T-helper 1 cell treated with Interleukin-12 subunit alpha and Interleukin-12 subunit beta and Interleukin-4 antibody, amounts not matched to agents 30 μg/mL and 1 μg/mL, for 36 hours (primary cell): Measurements from ENCODE around the gene TLDC2.
"Not testable (repeated sequence)": the region's sequence is repeated elsewhere in the genome, so short reads cannot be mapped to it uniquely, and the experiment has no call there.

Experiments
- H3K27ac Mint-ChIP-seq: one replicate; pipeline ENCODE4 v1.8.0; 2021; ENCODE audit warnings: mild to moderate bottlenecking, mixed read lengths
- H3K27me3 Mint-ChIP-seq: one replicate; pipeline ENCODE4 v1.8.0; 2021; ENCODE audit warnings: low read depth, mixed read lengths
- H3K36me3 Mint-ChIP-seq: one replicate; pipeline ENCODE4 v1.8.0; 2021; ENCODE audit warnings: low read depth, mixed read lengths
- H3K4me1 Mint-ChIP-seq: one replicate; pipeline ENCODE4 v1.8.0; 2021; ENCODE audit warnings: low read depth, mixed read lengths
- H3K4me3 Mint-ChIP-seq: one replicate; pipeline ENCODE4 v1.8.0; 2021; ENCODE audit warnings: mild to moderate bottlenecking, moderate library complexity, mixed read lengths
- H3K9me3 Mint-ChIP-seq: one replicate; pipeline ENCODE4 v1.8.0; 2021; ENCODE audit warnings: mixed read lengths

Gene TLDC2

GRCh38 chr20:36872852-36873251 lies 3.1 kb upstream of the TLDC2 start:
- H3K36me3 Mint-ChIP-seq = no peaks in the 10 kb centered on the region
- no peak overlapping the region for H3K4me3 Mint-ChIP-seq
- no peak overlapping the region for H3K27ac Mint-ChIP-seq
- no peaks in the 10 kb centered on the region for H3K9me3 Mint-ChIP-seq
- H3K4me1 Mint-ChIP-seq = no peaks in the 10 kb centered on the region
- no peaks in the 10 kb centered on the region for H3K27me3 Mint-ChIP-seq

GRCh38 chr20:36873498-36874189 lies 2.3 kb upstream of the TLDC2 start:
- H3K36me3 Mint-ChIP-seq = no peaks in the 10 kb centered on the region
- no peaks in the 10 kb centered on the region for H3K4me1 Mint-ChIP-seq
- H3K9me3 Mint-ChIP-seq = no peaks in the 10 kb centered on the region
- no peak overlapping the region for H3K4me3 Mint-ChIP-seq
- H3K27me3 Mint-ChIP-seq = no peaks in the 10 kb centered on the region
- H3K27ac Mint-ChIP-seq = no peak overlapping the region

- not testable (repeated sequence) for H3K4me3 Mint-ChIP-seq, H3K36me3 Mint-ChIP-seq, H3K27ac Mint-ChIP-seq, H3K4me1 Mint-ChIP-seq, H3K9me3 Mint-ChIP-seq, H3K27me3 Mint-ChIP-seq
Observed at GRCh38 chr20:36875093-36875492, 845 bp upstream of the TLDC2 start.

DNA sequence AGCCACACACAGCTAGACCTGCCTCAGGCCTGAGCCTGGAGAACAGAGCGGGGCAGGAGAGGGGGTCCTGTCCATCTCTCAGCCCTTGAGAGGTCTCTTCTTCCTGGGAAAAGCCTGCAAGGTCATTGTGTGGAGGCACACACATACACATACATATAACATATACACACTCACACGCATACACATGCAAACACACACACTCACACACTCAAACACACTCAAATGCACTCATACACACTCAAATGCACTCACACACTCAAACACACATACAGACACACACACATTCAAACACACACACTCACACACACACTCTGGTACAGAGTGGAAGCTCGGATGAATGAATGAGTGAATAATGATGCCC lies 515 bp downstream of the TLDC2 start:
- H3K4me1 Mint-ChIP-seq = no peaks in the 10 kb centered on the region
- H3K9me3 Mint-ChIP-seq = no peaks in the 10 kb centered on the region
- H3K27me3 Mint-ChIP-seq = no peaks in the 10 kb centered on the region
- H3K27ac Mint-ChIP-seq = no peak overlapping the region
- H3K36me3 Mint-ChIP-seq = peaks cover 3% of the 10 kb centered on the region
- H3K4me3 Mint-ChIP-seq = no peak overlapping the region

DNA sequence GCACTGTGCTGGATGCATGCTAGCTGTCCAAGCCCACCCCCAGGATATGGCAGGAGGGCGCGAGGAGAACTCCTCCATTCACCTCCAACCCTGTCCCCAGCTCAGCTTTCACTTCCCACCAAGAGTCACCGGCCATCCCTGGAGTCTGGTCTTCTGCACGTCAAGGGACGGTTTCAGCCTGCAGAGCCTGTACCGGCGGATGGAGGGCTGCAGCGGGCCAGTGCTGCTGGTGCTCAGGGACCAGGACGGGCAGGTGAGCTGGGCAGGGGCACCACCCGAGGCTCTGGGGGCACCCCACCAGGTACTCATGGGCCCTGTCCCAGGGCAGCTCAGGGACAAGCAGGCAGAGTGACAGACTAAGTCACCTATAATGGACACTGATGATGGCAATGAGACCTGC lies 3.0 kb downstream of the TLDC2 start:
- H3K4me1 Mint-ChIP-seq = no peaks in the 10 kb centered on the region
- no peak overlapping the region for H3K4me3 Mint-ChIP-seq
- H3K27me3 Mint-ChIP-seq = no peaks in the 10 kb centered on the region
- H3K36me3 Mint-ChIP-seq = peaks cover 6% of the 10 kb centered on the region
- H3K27ac Mint-ChIP-seq = no peak overlapping the region
- H3K9me3 Mint-ChIP-seq = no peaks in the 10 kb centered on the region

- H3K4me3 Mint-ChIP-seq = no peak overlapping the region
- H3K9me3 Mint-ChIP-seq = no peaks in the 10 kb centered on the region
- no peaks in the 10 kb centered on the region for H3K27me3 Mint-ChIP-seq
- peaks cover 9% of the 10 kb centered on the region for H3K36me3 Mint-ChIP-seq
- no peak overlapping the region for H3K27ac Mint-ChIP-seq
- H3K4me1 Mint-ChIP-seq = no peaks in the 10 kb centered on the region
Observed at GRCh38 chr20:36880741-36881250, 4.9 kb downstream of the TLDC2 start.

DNA sequence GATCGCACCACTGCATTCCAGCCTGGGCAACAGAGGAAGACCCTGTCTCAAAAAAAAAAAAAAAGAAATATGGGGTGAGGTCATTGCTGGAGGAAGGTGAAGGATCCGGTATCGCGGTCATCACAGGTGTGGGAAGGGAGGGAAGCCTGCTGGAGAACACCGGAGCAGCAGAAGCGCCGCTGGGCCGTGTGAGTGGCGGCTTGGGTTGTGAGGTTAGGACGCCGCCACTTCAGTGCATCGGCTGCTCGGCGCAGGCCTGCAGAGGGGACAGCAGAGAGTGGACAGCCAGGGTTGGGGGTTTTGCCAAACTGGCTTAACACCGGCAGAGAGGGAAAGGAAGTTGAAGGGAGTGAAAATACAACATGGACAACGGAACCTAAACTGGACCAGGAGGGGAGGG lies 5.4 kb downstream of the TLDC2 start:
- H3K9me3 Mint-ChIP-seq = no peaks in the 10 kb centered on the region
- H3K4me3 Mint-ChIP-seq = no peak overlapping the region
- H3K27ac Mint-ChIP-seq = no peak overlapping the region
- no peaks in the 10 kb centered on the region for H3K27me3 Mint-ChIP-seq
- peaks cover 9% of the 10 kb centered on the region for H3K36me3 Mint-ChIP-seq
- H3K4me1 Mint-ChIP-seq = no peaks in the 10 kb centered on the region

DNA sequence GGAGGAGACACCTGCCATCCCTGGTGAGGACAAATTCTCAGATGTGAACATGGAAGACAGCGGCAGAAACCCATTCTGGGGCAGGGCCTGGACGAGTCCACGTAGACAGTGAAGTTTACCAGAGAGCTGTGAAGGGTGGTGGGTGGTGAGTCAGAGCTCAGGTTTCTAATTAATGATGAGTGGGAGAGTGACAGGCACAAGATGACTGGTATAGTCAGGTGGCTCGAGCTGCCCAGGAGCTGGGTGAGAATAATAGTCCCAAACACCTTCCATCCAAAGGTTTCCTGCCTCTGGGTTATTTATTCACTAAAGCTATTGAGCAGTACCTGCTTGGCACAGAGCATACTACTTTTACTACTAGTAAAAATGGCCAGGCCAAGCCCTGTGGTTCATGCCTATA lies 6.0 kb downstream of the TLDC2 start:
- H3K27me3 Mint-ChIP-seq = no peaks in the 10 kb centered on the region
- H3K4me1 Mint-ChIP-seq = peaks cover 2% of the 10 kb centered on the region
- H3K36me3 Mint-ChIP-seq = peaks cover 9% of the 10 kb centered on the region
- H3K4me3 Mint-ChIP-seq = no peak overlapping the region
- H3K9me3 Mint-ChIP-seq = no peaks in the 10 kb centered on the region
- H3K27ac Mint-ChIP-seq = no peak overlapping the region

GRCh38 chr20:36883977-36884535 lies 8.1 kb downstream of the TLDC2 start:
- no peaks in the 10 kb centered on the region for H3K9me3 Mint-ChIP-seq
- no peak overlapping the region for H3K27ac Mint-ChIP-seq
- H3K4me1 Mint-ChIP-seq = peaks cover 2% of the 10 kb centered on the region
- H3K36me3 Mint-ChIP-seq = peaks cover 12% of the 10 kb centered on the region
- H3K4me3 Mint-ChIP-seq = no peak overlapping the region
- H3K27me3 Mint-ChIP-seq = no peaks in the 10 kb centered on the region

DNA sequence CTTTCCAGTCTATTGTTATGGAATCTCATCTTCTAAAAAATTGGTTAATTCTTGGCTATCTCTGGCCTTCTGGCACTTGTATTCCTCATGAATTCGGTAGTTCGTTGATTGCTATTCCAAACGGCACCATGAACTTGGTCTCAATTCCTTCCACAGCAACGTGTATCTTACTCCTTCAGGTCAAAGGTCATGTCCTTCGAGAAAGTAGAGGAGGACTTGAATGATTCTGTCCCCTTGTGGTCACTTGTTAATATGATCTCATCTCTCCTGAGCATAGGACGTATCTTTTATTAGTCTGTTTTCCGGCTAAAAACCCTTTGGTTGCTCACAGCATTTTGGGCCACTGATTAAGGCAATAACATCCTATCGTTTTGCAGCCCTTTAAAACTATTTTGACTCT lies 9.4 kb downstream of the TLDC2 start:
- Mint-ChIP-seq H3K4me3 (no peak overlapping the region), H3K36me3 (peaks cover 21% of the 10 kb centered on the region), H3K9me3 (no peaks in the 10 kb centered on the region), H3K27me3 (no peaks in the 10 kb centered on the region), H3K27ac (no peak overlapping the region), H3K4me1 (peaks cover 2% of the 10 kb centered on the region)

- Mint-ChIP-seq H3K27me3 (no peaks in the 10 kb centered on the region), H3K27ac (no peak overlapping the region), H3K4me3 (no peak overlapping the region), H3K36me3 (peaks cover 25% of the 10 kb centered on the region), H3K4me1 (peaks cover 2% of the 10 kb centered on the region), H3K9me3 (no peaks in the 10 kb centered on the region)
Observed at GRCh38 chr20:36886859-36887751, 11.2 kb downstream of the TLDC2 start.

- Mint-ChIP-seq H3K27ac (no peak overlapping the region), H3K4me1 (peaks cover 2% of the 10 kb centered on the region), H3K4me3 (no peak overlapping the region), H3K36me3 (peaks cover 28% of the 10 kb centered on the region), H3K27me3 (no peaks in the 10 kb centered on the region), H3K9me3 (no peaks in the 10 kb centered on the region)
Observed at GRCh38 chr20:36887752-36888090, 11.8 kb downstream of the TLDC2 start.

- no peak overlapping the region for H3K27ac Mint-ChIP-seq
- peaks cover 37% of the 10 kb centered on the region for H3K36me3 Mint-ChIP-seq
- H3K27me3 Mint-ChIP-seq = no peaks in the 10 kb centered on the region
- no peaks in the 10 kb centered on the region for H3K9me3 Mint-ChIP-seq
- no peak overlapping the region for H3K4me3 Mint-ChIP-seq
- peaks cover 5% of the 10 kb centered on the region for H3K4me1 Mint-ChIP-seq
Observed at GRCh38 chr20:36888880-36889516, 13.1 kb downstream of the TLDC2 start.

GRCh38 chr20:36890586-36890985 lies 14.6 kb downstream of the TLDC2 start:
- Mint-ChIP-seq H3K27ac (peak overlapping the region; percentile 49), H3K4me3 (no peak overlapping the region), H3K36me3 (peaks cover 41% of the 10 kb centered on the region), H3K9me3 (no peaks in the 10 kb centered on the region), H3K4me1 (peaks cover 7% of the 10 kb centered on the region), H3K27me3 (no peaks in the 10 kb centered on the region)
